ENCODE measurements around the gene ATP23. TPM values are rescaled to one million over a fixed set of nuclear protein-coding genes. Genes with fewer than 3 reads are reported as not detected.

The ATP23 gene
- total RNA-seq, 1 experiment from 2014 or later: 9.1 TPM

DNA sequence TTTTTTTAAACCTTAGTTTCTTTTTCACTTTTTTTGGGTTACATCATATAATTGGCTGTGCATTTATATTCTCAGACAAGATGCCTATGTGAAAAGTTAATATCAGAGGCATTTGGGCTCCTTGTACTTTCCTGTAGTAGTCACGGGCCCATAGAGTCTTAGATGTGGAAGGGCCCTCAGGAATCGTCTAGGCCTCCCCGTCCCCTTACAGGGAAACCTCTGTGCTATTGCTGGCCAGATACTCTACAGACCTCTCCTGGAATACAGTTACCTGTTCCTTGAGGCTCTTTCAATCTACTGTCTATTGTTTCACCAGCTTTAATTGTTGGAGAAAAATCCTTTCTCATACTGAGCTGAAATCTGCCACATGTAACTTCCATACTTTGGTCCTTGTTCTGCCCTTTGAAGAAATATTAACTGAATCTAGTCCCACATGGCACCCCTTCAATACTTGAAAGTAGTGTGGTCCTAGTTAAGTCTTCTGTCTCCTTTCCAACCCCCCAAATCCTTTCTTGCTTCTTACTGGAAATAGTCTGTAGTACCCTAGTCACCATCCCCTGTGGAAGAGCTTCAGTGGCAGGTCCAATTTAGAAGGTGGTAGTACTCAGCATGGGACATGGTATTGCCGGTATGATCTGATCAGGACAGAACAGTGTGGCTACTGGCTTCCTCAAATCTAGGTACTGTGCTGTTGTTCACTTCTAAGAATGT, 3.1 kb downstream of the ATP23 start:
- Histone ChIP-seq H3K4me1 (ENCODE audit: control insufficient read depth in 1 of 2, insufficient read depth in 2 of 2, low read length in 2 of 2) (peaks cover 10 to 15% of the 10 kb centered on the region in 2 experiments; a peak in 3 of 4 replicates), H3K27ac (ENCODE audit: low read depth, low read length) (no peak overlapping the region), H3K9ac (ENCODE audit: low read length) (no peak overlapping the region), H3K4me3 (replicated peaks in 1 of 2; ENCODE audit: low read depth in 1 of 2, low read length in 2 of 2) (no peak overlapping the region), H3K36me3 (ENCODE audit: control insufficient read depth in 1 of 2, insufficient read depth in 2 of 2, low read length in 2 of 2) (no peaks in the 10 kb centered on the region), H4K20me1 (ENCODE audit: insufficient read depth) (no peaks in the 10 kb centered on the region), H3K9me2 (ENCODE audit: insufficient read depth) (no peaks in the 10 kb centered on the region), H3K9me3 (ENCODE audit: control insufficient read depth in 1 of 2, insufficient read depth in 1 of 2, low read depth in 1 of 2, low read length in 2 of 2) (no peaks in the 10 kb centered on the region), H2AFZ (ENCODE audit: low read depth, low read length, poor library complexity, severe bottlenecking) (no peak overlapping the region), H3K79me2 (ENCODE audit: insufficient read depth, low read length) (no peaks in the 10 kb centered on the region), H3K4me2 (ENCODE audit: low read length) (no peak overlapping the region), H3K27me3 (ENCODE audit: insufficient read depth, low read length) (no peaks in the 10 kb centered on the region)
- POLR2A ChIA-PET: no interaction called here
- intact Hi-C loops (cut with micrococcal nuclease): no loop called here
- ATAC-seq (no peak), DNase-seq (ENCODE audit: low read depth, low spot score) (no peak)
- RAD21 ChIA-PET (ENCODE audit: low non-redundant PET in 1 of 2, low total read pairs in 2 of 2, uncharacterized antibody in 2 of 2, unreplicated experiment in 2 of 2): no interaction called here
- no peak for TF ChIP-seq CEBPB (IDR thresholded peaks at IDR 0.05; ENCODE audit: low read depth)
- no peak for TF ChIP-seq JUND (IDR thresholded peaks at IDR 0.05)
- TF ChIP-seq MAX (IDR thresholded peaks at IDR 0.05): no peak
- no peak for TF ChIP-seq EZH2phosphoT487 (IDR thresholded peaks at IDR 0.05; ENCODE audit: borderline replicate concordance)
- TF ChIP-seq ELF1 (IDR thresholded peaks at IDR 0.05; ENCODE audit: borderline replicate concordance, low read depth): no peak
- no peak for TF ChIP-seq EZH2 (IDR thresholded peaks at IDR 0.05)
- no peak for TF ChIP-seq REST (IDR thresholded peaks at IDR 0.05; ENCODE audit: low read depth)
- no peak for TF ChIP-seq ZFX (IDR thresholded peaks at IDR 0.05)
- TF ChIP-seq, protein P1, sequence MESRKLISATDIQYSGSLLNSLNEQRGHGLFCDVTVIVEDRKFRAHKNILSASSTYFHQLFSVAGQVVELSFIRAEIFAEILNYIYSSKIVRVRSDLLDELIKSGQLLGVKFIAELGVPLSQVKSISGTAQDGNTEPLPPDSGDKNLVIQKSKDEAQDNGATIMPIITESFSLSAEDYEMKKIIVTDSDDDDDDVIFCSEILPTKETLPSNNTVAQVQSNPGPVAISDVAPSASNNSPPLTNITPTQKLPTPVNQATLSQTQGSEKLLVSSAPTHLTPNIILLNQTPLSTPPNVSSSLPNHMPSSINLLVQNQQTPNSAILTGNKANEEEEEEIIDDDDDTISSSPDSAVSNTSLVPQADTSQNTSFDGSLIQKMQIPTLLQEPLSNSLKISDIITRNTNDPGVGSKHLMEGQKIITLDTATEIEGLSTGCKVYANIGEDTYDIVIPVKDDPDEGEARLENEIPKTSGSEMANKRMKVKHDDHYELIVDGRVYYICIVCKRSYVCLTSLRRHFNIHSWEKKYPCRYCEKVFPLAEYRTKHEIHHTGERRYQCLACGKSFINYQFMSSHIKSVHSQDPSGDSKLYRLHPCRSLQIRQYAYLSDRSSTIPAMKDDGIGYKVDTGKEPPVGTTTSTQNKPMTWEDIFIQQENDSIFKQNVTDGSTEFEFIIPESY (IDR thresholded peaks at IDR 0.05; ENCODE audit: extremely low read depth, insufficient replicate concordance, low read length): no peak
- TF ChIP-seq YY1 (IDR thresholded peaks at IDR 0.05; ENCODE audit: extremely low read depth, insufficient replicate concordance, low read depth, low read length): no peak
- TF ChIP-seq, protein P2, sequence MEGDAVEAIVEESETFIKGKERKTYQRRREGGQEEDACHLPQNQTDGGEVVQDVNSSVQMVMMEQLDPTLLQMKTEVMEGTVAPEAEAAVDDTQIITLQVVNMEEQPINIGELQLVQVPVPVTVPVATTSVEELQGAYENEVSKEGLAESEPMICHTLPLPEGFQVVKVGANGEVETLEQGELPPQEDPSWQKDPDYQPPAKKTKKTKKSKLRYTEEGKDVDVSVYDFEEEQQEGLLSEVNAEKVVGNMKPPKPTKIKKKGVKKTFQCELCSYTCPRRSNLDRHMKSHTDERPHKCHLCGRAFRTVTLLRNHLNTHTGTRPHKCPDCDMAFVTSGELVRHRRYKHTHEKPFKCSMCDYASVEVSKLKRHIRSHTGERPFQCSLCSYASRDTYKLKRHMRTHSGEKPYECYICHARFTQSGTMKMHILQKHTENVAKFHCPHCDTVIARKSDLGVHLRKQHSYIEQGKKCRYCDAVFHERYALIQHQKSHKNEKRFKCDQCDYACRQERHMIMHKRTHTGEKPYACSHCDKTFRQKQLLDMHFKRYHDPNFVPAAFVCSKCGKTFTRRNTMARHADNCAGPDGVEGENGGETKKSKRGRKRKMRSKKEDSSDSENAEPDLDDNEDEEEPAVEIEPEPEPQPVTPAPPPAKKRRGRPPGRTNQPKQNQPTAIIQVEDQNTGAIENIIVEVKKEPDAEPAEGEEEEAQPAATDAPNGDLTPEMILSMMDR (IDR thresholded peaks at IDR 0.05 in 2 of 3, conservative IDR thresholded peaks at IDR 0.05 in 1 of 3; ENCODE audit: borderline replicate concordance in 1 of 3, insufficient read depth in 1 of 3, low read depth in 2 of 3, low read length in 2 of 3): no peak
- no peak for TF ChIP-seq SRF (IDR thresholded peaks at IDR 0.05; ENCODE audit: low read depth)
- TF ChIP-seq SIN3A (IDR thresholded peaks at IDR 0.05; ENCODE audit: low read depth): no peak
- no TSS peak for BruUV-seq (replicated peaks)
- CTCF ChIA-PET: no interaction called here
